GM12875 (cell line): ENCODE measurements around the gene ITIH6.

Experiments
- H3K4me3 ChIP-seq: one replicate; pipeline ENCODE4 v1.5.1; 2011; ENCODE audit warnings: low read depth, low read length, control low read depth
- TF ChIP-seq, protein P1 (sequence below): IDR thresholded peaks from 2 replicates; pipeline ENCODE4 v1.5.1; 2011; ENCODE audit warnings: low read depth, mild to moderate bottlenecking, control low read depth, inconsistent platforms, low read length, moderate library complexity, borderline replicate concordance; ENCODE audit not compliant: insufficient read depth

ITIH6 gene

DNA sequence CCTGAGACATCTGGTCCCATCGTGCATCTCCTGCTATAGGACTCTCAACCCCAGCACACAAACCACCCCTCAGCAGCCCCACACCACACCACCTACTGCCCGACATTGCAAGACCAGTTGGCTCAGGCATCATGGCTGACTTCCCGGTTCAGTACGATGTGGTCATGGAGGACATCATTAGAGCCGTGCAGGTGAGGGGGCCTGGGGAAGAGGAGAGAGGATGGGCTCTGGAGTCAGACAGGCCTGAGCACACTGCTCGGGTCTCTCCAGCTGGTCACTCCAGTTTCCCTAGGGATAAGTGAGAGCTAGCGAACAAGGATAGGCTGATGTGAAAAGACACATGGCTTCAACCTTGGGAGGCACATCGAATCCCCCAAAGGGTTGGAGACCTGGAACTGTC is 26.7 kb upstream of the ITIH6 start:
- TF ChIP-seq, protein P1, sequence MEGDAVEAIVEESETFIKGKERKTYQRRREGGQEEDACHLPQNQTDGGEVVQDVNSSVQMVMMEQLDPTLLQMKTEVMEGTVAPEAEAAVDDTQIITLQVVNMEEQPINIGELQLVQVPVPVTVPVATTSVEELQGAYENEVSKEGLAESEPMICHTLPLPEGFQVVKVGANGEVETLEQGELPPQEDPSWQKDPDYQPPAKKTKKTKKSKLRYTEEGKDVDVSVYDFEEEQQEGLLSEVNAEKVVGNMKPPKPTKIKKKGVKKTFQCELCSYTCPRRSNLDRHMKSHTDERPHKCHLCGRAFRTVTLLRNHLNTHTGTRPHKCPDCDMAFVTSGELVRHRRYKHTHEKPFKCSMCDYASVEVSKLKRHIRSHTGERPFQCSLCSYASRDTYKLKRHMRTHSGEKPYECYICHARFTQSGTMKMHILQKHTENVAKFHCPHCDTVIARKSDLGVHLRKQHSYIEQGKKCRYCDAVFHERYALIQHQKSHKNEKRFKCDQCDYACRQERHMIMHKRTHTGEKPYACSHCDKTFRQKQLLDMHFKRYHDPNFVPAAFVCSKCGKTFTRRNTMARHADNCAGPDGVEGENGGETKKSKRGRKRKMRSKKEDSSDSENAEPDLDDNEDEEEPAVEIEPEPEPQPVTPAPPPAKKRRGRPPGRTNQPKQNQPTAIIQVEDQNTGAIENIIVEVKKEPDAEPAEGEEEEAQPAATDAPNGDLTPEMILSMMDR = no peak
- no peak overlapping the region for H3K4me3 ChIP-seq

DNA sequence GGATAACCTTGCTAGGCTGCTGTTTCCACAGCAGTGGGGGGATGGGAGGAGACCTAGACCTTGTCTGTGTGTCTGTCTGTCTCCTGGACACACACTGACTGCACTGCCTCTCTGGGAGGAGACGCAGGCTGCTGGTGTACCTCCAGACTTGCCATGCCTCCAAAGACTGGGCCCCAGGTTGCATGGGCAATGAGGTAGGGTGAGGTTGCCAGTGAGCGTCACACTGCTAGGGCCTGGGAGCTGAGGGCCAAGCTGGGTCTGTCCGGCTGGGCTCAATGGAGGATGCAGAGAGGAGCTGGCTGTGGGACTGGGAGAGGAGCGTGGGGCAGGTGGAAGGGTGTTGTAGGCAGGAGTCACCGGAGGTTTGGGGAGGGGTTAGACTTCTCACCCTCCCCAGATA is 26.1 kb upstream of the ITIH6 start:
- TF ChIP-seq, protein P1 = no peak

DNA sequence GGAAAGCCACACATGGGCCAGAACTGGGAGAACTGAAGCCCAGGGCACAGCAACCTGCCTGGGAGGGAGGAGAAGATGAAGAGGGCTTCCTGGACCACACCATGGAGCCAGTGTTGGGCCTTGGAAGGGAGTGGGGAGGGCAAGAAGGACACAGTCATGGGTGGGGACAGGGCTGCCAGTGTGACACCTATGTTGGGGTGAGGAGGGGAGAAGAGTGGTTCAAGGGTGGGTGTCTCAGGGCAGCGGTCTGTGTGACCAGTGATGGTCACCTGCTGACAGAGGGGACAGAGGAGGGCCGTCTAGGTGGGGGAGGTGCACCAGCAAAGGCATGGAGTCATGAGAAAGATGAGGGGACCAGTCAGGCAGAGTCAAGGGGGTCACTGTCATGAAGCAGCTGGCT is 23.3 kb upstream of the ITIH6 start:
- TF ChIP-seq, protein P1 = no peak
- H3K4me3 ChIP-seq = no peak overlapping the region

More for the DNA sequence above, 26.1 kb upstream of the ITIH6 start:
- H3K4me3 ChIP-seq = no peak overlapping the region

DNA sequence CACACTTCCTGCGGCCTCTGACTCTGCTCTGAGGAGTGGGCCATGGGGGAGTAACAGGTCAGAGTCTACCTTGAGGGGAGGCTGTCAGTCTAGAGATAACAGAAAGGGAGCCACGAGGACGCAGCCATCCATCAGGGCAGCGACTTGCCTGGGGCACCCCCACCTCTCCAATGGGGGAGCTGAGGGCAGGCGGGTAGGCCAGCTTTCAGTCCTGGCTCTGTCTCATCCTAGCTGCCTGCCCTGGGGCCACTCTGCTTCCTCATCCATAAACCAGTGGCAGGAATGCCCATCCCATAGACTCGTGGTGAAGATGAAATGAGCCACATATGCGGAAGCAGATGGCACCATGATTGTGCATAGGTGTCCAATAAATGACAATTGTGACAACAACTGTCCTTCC is 22.7 kb upstream of the ITIH6 start:
- H3K4me3 ChIP-seq = no peak overlapping the region
- TF ChIP-seq, protein P1 = no peak

DNA sequence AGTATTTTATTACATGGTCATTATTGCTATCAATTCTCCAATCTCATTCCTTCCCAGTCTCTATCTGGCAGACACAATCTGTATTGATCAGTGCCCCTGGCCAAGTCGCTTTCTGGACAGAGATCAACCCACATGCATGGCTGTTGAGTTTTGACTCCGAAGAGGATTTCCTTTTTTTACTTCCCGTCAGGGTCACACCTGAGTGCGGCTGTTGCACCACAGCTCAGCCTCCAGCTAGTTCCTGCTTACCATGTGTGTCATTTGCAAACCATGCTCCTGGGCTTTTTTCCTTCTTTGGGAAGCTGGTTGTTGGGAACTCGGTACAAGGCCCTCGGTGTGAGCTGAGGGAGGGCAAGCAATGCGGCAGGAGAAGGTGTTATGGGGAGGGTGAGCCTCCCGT is 21.1 kb upstream of the ITIH6 start:
- TF ChIP-seq, protein P1 = no peak
- no peak overlapping the region for H3K4me3 ChIP-seq

DNA sequence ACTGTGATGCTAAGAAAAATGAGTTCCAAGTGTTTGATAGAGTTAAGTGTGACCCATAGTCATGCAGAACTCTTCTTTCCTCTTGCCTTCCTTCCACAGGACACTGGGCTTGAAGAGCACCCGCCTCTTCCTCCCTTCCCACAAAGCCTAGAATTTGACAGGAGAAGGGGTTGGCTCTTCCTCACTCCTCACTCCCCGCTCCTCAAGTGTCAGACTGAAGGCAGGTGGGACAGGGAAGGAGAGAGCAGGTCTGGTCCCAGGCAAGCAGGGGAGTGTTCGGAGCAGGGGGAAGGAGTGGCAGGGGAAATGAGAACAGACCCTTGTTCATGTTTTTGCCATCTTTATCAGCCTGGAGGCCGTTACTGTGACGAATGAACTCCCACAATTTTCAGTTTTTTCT is 20.2 kb upstream of the ITIH6 start:
- TF ChIP-seq, protein P1 = no peak
- H3K4me3 ChIP-seq = no peak overlapping the region

DNA sequence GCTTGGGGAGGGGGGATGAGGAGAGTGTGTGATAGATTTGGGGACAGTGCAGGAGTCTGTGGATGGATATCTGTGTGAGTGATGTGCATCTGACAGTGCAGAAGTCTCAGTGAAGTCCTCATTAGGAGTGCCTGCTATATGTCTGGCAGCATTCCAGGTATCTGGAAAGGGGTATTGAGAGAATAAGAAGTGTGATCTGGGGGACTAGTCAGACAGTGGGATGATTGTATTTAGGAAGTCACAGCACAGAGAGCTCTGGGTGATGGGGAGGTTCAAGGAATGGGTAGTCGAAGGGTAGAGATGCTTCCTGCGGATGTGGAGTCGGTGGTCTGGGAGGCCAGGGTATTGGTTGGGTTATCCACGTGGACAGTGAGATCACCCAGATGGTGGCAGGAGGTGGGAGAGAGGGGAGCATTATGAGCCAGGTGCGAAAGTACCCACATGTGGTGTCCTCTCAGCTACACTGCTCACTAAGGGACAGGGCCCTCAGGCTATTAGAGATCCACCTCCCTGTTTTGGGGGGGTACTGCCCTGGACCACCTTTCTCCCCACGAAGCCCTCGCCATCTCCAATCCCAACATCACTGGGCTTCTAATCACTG is 19.3 kb upstream of the ITIH6 start:
- H3K4me3 ChIP-seq = no peak overlapping the region
- TF ChIP-seq, protein P1 = no peak
